Measurements from ENCODE around the gene SEMA3D.

GRCh38 chr7:85025312-85025756, 161.5 kb downstream of the SEMA3D start:
- TF ChIP-seq CTCF (IDR thresholded peaks at IDR 0.05; ENCODE audit: extremely low read depth in 1 of 2, insufficient read depth in 1 of 2, low read depth in 1 of 2, low read length in 2 of 2) (no peak), EZH2 (IDR thresholded peaks at IDR 0.05; ENCODE audit: borderline replicate concordance, low read depth, low read length, severe bottlenecking) (no peak), POLR2A (IDR thresholded peaks at IDR 0.05; ENCODE audit: low read depth, low read length) (no peak), POLR2AphosphoS5 (IDR thresholded peaks at IDR 0.05; ENCODE audit: insufficient read depth, low read depth, low read length) (no peak), MAX (IDR thresholded peaks at IDR 0.05; ENCODE audit: insufficient read depth, insufficient read length) (no peak), JUN (IDR thresholded peaks at IDR 0.05; ENCODE audit: borderline replicate concordance, insufficient read depth, insufficient read length, low read depth) (no peak), FOS (IDR thresholded peaks at IDR 0.05; ENCODE audit: borderline replicate concordance, insufficient read depth, low read length) (no peak), MYC (IDR thresholded peaks at IDR 0.05; ENCODE audit: low read depth, low read length) (no peak)

All from endothelial cell of umbilical vein (primary cell).